ENCODE measurements around the gene SBF1. TPM values are rescaled to one million over a fixed set of nuclear protein-coding genes. Genes with fewer than 3 reads are reported as not detected.
A peak's percentile ranks its signal among the peaks of the same experiment; 100 is the strongest.
"Not testable (repeated sequence)": the region's sequence is repeated elsewhere in the genome, so short reads cannot be mapped to it uniquely, and the experiment has no call there.

Gene SBF1
- total RNA-seq: 100 to 1,000 TPM; 192 to 207 TPM

GRCh38 chr22:50474710-50475651 lies at the start of gene SBF1:
SBF1 (minus strand) TSS chr22:50475035; CDS start chr22:50474840, 195 bp downstream.
- CTCF ChIA-PET: interaction anchor here (4.0 kb wide), 1 partner anchor 23 kb away, joined by 28 read pairs; no protein-coding TSS in a partner anchor
- peaks cover 49% of the 10 kb centered on the region for H3K4me1 Mint-ChIP-seq

DNA sequence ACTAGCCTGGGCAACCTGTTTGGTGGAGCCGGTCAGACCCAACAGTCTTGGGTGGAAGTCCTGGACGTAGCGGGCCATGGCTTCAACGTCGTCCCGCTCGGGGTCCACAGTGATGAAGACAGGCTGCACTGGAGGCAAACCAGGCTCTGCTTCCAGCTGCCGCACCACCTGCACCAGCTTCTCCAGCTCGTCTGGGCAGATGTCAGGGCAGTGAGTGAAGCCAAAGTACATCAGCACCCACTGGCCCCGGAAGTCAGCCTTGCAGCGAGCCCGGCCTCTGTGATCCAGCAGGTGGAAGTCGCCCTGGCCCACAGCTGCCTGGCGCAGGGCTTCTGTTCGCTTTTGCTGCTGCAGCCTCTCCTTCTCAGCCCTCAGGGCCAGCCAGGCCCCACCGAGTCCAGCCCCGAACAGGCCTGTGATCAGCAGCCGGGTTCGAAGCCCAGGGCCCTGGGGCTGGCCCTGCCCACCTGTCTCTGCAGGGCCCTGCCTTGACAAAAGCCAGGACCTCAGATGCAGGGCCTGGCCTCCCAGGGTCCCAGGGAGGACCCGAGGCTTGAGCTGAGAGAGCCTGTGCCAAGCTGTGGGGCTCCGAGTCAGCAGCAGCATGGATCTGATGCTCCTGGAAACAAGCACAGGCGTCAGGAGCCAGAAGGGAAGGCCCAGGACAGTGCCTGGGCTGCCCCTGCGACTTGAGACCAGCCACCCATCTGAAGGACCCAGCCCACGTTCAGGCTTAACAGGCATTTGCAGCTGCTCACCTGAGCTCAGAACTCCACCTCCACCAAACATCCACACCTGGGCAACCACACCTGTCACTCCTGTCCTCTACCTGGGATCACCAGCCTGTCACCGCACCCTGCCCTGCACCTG lies 49.2 kb upstream of the SBF1 start:
- peak overlapping the region; percentile 77 for H3K27ac Mint-ChIP-seq
- DNase-seq (no peak), ATAC-seq (no peak)
- H3K4me3 Mint-ChIP-seq: peak overlapping the region; percentile 80
- CTCF ChIA-PET: interaction anchor here (1.4 to 7.1 kb wide), 9 partner anchors 9 to 158 kb away, joined by 3 to 81 read pairs (median 22); partner anchors contain the start of genes ARSA, LMF2, NCAPH2 and SYCE3
- H3K9me3 Mint-ChIP-seq (ENCODE audit: low read depth): no peaks in the 10 kb centered on the region
- no peaks in the 10 kb centered on the region for H3K27me3 Mint-ChIP-seq
- peaks cover 41% of the 10 kb centered on the region for H3K4me1 Mint-ChIP-seq
- peaks cover 32% of the 10 kb centered on the region for H3K36me3 Mint-ChIP-seq

More at GRCh38 chr22:50474710-50475651, at the start of gene SBF1:
- Mint-ChIP-seq H3K36me3 (peaks cover 5% of the 10 kb centered on the region), H3K27ac (peak within 1 kb of the TSS; percentile 95), H3K4me3 (peak within 1 kb of the TSS; percentile 93), H3K27me3 (peaks cover 11% of the 10 kb centered on the region), H3K9me3 (ENCODE audit: low read depth) (no peaks in the 10 kb centered on the region)
- ATAC-seq (peak; percentile 83), DNase-seq (peak; percentile 92)

DNA sequence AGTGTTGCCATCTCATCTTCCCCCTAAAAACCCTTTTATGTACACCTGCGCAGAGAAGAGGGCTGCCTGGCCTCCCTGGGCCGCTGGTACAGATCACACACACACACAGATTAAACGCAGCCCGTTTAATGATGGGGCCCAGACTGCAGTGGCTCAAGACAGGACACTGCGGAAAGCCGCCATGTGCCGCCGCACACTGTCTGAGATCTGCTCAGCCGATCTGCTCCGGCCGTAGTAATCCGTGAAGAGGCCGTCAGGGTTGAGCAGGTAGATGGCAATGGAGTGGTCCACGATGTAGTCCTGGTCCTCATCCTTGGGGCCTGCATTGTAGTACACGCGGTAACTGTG lies 48.6 kb upstream of the SBF1 start:
- Mint-ChIP-seq H3K27ac (no peak overlapping the region), H3K4me3 (peak overlapping the region; percentile 27)

DNA sequence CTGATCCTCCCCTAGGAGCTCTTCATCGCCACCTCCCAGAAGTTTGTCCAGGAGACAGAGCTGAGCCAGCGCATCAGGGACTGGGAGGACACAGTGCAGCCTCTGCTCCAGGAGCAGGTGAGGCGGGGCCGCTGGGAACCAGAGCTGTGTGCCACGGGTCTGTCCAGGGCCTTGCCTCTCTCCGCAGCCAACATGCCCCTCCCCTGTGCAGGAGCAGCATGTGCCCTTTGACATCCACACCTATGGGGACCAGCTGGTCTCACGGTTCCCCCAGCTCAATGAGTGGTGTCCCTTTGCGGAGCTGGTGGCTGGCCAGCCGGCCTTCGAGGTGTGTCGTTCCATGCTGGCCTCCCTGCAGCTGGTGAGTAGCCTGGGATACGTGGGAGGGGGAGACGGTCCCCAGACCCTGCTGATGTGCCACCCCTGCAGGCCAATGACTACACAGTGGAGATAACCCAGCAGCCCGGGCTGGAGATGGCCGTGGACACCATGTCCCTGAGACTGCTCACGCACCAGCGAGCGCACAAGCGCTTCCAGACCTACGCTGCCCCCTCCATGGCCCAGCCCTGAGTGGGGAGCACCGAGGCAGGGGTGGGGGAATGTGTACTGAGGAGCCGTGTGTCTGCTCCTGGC lies 48.1 kb upstream of the SBF1 start:
- Mint-ChIP-seq H3K9me3 (ENCODE audit: low read depth) (no peaks in the 10 kb centered on the region), H3K4me1 (peaks cover 29% of the 10 kb centered on the region), H3K27ac (no peak overlapping the region), H3K36me3 (peaks cover 32% of the 10 kb centered on the region), H3K27me3 (no peaks in the 10 kb centered on the region), H3K4me3 (no peak overlapping the region)
- ATAC-seq (no peak), DNase-seq (no peak)
- CTCF ChIA-PET: interaction anchor here (0.5 to 4.6 kb wide), 4 partner anchors 13 to 57 kb away, joined by 3 to 79 read pairs (median 3); partner anchors contain the start of genes LMF2, NCAPH2 and SYCE3

More for the DNA sequence above, 48.6 kb upstream of the SBF1 start:
- Mint-ChIP-seq H3K4me1 (peaks cover 35% of the 10 kb centered on the region), H3K9me3 (ENCODE audit: low read depth) (no peaks in the 10 kb centered on the region), H3K27me3 (no peaks in the 10 kb centered on the region), H3K36me3 (peaks cover 34% of the 10 kb centered on the region)
- DNase-seq (no peak), ATAC-seq (no peak)
- CTCF ChIA-PET: interaction anchor here (4.6 to 7.1 kb wide), 2 partner anchors 13 to 42 kb away, joined by 69 to 79 read pairs; partner anchors contain the start of genes LMF2, NCAPH2 and SYCE3

- Mint-ChIP-seq H3K27ac (no peak overlapping the region), H3K36me3 (peaks cover 31% of the 10 kb centered on the region)
- CTCF ChIA-PET: interaction anchor here (0.5 to 4.6 kb wide), 4 partner anchors 12 to 56 kb away, joined by 3 to 79 read pairs (median 3); partner anchors contain the start of genes LMF2, NCAPH2 and SYCE3
Measured at GRCh38 chr22:50522208-50522805, 47.5 kb upstream of the SBF1 start.

DNA sequence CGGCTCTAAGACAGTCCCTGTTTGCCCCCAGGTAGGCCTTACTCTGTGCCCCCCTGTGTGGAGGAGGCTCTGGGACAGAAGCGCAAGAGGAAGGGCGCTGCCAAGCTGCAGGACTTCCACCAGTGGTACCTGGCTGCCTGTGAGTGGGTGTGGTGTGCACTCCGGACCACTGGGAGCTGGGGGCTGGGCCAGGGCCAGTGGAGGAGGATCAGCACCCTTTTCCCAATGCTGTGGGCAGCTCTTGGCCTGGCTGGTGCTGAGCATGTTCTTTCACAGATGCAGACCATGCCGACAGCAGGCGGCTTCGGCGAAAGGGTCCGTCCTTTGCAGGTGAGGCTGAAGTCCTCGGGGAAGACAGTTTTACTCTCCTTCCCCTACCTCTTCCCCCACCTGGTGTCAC lies 46.9 kb upstream of the SBF1 start:
- Mint-ChIP-seq H3K4me1 (peaks cover 17% of the 10 kb centered on the region), H3K4me3 (no peak overlapping the region), H3K36me3 (peaks cover 35% of the 10 kb centered on the region), H3K9me3 (ENCODE audit: low read depth) (no peaks in the 10 kb centered on the region), H3K27me3 (no peaks in the 10 kb centered on the region), H3K27ac (no peak overlapping the region)
- no peak for ATAC-seq
- CTCF ChIA-PET: no interaction called here
- DNase-seq: no peak

More at GRCh38 chr22:50522208-50522805, 47.5 kb upstream of the SBF1 start:
- ATAC-seq (no peak), DNase-seq (no peak)
- H3K9me3 Mint-ChIP-seq (ENCODE audit: low read depth): no peaks in the 10 kb centered on the region
- peaks cover 23% of the 10 kb centered on the region for H3K4me1 Mint-ChIP-seq
- no peak overlapping the region for H3K4me3 Mint-ChIP-seq
- no peaks in the 10 kb centered on the region for H3K27me3 Mint-ChIP-seq

DNA sequence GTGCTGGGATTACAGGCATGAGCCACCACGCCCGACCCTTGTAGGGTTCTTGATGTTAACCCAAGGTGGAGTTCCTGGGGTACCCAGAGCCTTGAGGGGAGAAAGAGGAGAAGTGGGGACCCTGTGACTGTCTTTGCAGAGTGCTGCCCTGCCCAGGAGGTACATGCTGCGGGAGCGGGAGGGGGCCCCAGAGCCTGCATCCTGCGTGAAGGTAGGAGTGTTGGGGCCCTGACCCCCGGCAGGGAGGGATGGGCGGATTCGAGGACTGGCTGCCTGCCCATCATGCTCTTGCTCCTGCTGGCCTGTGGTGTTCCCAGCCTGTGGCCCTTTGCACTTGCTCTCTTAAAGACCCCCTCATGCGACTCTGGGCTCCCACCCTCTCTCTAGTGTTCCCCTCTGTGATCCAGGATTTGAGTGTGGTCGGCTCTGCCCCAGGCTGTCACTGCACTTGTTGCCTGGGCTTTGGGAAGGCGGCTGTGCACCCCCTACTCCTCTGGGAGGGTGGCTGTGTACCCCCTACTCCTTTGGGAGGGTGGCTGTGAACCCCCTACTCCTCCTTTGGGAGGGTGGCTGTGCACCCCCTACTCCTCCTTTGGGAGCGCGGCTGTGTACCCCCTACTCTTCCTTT lies 46.1 kb upstream of the SBF1 start:
- no peaks in the 10 kb centered on the region for H3K27me3 Mint-ChIP-seq
- H3K4me1 Mint-ChIP-seq: peaks cover 17% of the 10 kb centered on the region
- no peak for DNase-seq
- ATAC-seq: no peak
- no peak overlapping the region for H3K27ac Mint-ChIP-seq
- H3K36me3 Mint-ChIP-seq: peaks cover 36% of the 10 kb centered on the region
- CTCF ChIA-PET: no interaction called here
- no peaks in the 10 kb centered on the region for H3K9me3 Mint-ChIP-seq (ENCODE audit: low read depth)
- no peak overlapping the region for H3K4me3 Mint-ChIP-seq

DNA sequence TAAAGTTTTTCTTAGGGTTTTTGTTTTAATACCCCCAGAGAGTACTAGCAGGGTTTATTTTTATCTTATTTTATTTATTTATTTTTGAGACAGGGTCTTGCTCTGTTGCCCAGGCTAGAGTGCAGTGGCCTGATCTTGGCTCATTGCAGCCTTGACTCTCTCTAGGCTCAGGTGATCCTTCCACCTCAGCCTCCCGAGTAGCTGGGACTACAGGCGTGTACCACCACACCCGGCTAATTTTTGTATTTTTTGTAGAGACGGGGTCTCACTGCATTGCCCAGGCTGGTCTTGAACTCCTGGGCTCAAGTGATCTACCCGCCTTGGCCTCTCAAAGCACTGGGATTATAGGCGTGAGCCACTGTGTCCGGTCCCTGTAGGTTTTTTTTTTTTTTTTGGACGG lies 45.3 kb upstream of the SBF1 start:
- H3K4me3 Mint-ChIP-seq; CTCF ChIA-PET; H3K27me3 Mint-ChIP-seq; H3K27ac Mint-ChIP-seq; H3K9me3 Mint-ChIP-seq (ENCODE audit: low read depth); ATAC-seq; DNase-seq: not testable (repeated sequence)
- H3K36me3 Mint-ChIP-seq: peaks cover 38% of the 10 kb centered on the region
- peaks cover 20% of the 10 kb centered on the region for H3K4me1 Mint-ChIP-seq

DNA sequence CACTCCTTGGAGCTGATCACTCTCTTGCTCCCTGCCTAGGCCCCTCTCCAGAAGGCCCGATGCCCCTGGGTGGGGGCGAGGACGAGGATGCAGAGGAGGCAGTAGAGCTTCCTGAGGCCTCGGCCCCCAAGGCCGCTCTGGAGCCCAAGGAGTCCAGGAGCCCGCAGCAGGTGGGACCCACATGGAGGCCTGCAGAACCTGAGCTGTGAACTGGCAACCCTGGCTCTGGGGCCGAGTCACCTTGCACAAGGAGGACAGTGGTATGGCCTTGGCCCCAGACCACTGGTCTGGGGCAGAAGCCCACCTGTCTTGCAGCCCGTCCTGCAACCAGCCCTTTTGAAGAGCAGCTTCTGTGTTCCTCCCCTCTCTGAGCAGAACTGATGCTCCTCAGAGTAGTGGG lies 44.3 kb upstream of the SBF1 start:
- H3K36me3 Mint-ChIP-seq: peaks cover 40% of the 10 kb centered on the region
- H3K9me3 Mint-ChIP-seq (ENCODE audit: low read depth): no peaks in the 10 kb centered on the region
- DNase-seq (no peak), ATAC-seq (no peak)
- peaks cover 18% of the 10 kb centered on the region for H3K4me1 Mint-ChIP-seq
- no peaks in the 10 kb centered on the region for H3K27me3 Mint-ChIP-seq
- H3K27ac Mint-ChIP-seq: no peak overlapping the region
- H3K4me3 Mint-ChIP-seq: no peak overlapping the region
- CTCF ChIA-PET: no interaction called here

GRCh38 chr22:50518606-50519005 lies 43.8 kb upstream of the SBF1 start:
- DNase-seq (no peak), ATAC-seq (no peak)
- no peak overlapping the region for H3K4me3 Mint-ChIP-seq
- H3K27ac Mint-ChIP-seq: no peak overlapping the region
- H3K27me3 Mint-ChIP-seq: no peaks in the 10 kb centered on the region
- peaks cover 42% of the 10 kb centered on the region for H3K36me3 Mint-ChIP-seq
- no peaks in the 10 kb centered on the region for H3K9me3 Mint-ChIP-seq (ENCODE audit: low read depth)
- peaks cover 18% of the 10 kb centered on the region for H3K4me1 Mint-ChIP-seq
- CTCF ChIA-PET: interaction anchor here (1.3 kb wide), 1 partner anchor 65 kb away, joined by 3 read pairs; no protein-coding TSS in a partner anchor

DNA sequence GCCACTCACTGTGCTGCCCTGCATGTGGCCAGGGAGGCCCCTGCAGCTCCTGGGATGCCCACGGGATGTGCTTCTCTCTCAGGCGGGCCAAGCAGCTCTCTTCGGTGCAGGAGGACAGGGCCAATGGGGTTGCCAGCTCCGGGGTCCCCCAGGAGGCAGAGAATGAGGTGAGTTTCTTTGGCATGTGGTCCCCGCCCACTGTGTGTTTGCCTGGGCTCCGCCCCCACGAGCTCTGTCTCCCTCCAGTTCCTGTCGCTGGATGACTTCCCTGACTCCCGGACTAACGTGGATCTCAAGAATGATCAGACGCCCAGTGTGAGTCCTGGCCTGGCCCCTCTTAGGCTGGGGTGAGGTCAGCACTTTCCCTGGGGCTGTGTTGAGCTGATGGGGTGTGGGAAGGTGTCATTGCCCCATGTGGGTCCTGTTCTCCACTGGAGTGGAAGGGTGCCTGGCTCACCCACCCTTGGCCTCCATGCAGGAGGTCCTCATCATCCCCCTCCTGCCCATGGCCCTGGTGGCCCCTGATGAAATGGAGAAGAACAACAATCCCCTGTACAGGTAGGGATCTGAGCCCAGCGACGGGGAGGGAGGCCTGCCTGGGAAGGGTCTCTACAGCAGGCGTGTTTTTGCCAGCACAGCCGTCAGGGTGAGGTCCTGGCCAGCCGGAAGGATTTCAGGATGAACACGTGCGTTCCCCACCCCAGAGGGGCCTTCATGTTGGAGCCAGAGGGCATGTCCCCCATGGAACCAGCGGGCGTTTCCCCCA lies 42.8 kb upstream of the SBF1 start:
- H3K36me3 Mint-ChIP-seq: peaks cover 35% of the 10 kb centered on the region
- CTCF ChIA-PET: interaction anchor here (1.3 kb wide), 1 partner anchor 64 kb away, joined by 3 read pairs; no protein-coding TSS in a partner anchor

More for the DNA sequence above, 42.8 kb upstream of the SBF1 start:
- DNase-seq (no peak), ATAC-seq (no peak)
- Mint-ChIP-seq H3K4me3 (no peak overlapping the region), H3K27me3 (no peaks in the 10 kb centered on the region), H3K27ac (no peak overlapping the region), H3K9me3 (ENCODE audit: low read depth) (no peaks in the 10 kb centered on the region), H3K4me1 (peaks cover 17% of the 10 kb centered on the region)
